Keratinocyte (primary cell): ENCODE data around the gene ING4.

ENCODE experiments used
- EZH2 ChIP-seq: IDR thresholded peaks from one replicate; pipeline ENCODE4 v1.6.1; 2012; ENCODE audit warnings: inconsistent platforms, mild to moderate bottlenecking, low read length, moderate library complexity
- TF ChIP-seq, protein P1 (sequence below), 3 experiments: IDR thresholded peaks in 1 of 3; conservative IDR thresholded peaks in 1 of 3; optimal IDR thresholded peaks in 1 of 3; 2 replicates in 2 of 3; 3 replicates in 1 of 3; pipeline versions ENCODE3 to v1.5.1; 2011; ENCODE audit warnings: low read length in 3 of 3, mild to moderate bottlenecking in 3 of 3, moderate library complexity in 2 of 3, control low read depth in 1 of 3, inconsistent platforms in 1 of 3; ENCODE audit not compliant: insufficient read depth in 2 of 3; ENCODE audit errors: extremely low read depth in 1 of 3

GRCh38 chr12:6635856-6636531 is 26.9 kb downstream of the ING4 start, which contains the start of gene LPAR5:
- no peak for TF ChIP-seq EZH2
- TF ChIP-seq, protein P1, sequence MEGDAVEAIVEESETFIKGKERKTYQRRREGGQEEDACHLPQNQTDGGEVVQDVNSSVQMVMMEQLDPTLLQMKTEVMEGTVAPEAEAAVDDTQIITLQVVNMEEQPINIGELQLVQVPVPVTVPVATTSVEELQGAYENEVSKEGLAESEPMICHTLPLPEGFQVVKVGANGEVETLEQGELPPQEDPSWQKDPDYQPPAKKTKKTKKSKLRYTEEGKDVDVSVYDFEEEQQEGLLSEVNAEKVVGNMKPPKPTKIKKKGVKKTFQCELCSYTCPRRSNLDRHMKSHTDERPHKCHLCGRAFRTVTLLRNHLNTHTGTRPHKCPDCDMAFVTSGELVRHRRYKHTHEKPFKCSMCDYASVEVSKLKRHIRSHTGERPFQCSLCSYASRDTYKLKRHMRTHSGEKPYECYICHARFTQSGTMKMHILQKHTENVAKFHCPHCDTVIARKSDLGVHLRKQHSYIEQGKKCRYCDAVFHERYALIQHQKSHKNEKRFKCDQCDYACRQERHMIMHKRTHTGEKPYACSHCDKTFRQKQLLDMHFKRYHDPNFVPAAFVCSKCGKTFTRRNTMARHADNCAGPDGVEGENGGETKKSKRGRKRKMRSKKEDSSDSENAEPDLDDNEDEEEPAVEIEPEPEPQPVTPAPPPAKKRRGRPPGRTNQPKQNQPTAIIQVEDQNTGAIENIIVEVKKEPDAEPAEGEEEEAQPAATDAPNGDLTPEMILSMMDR (optimal IDR thresholded peaks at IDR 0.05 in 1 of 3, IDR thresholded peaks at IDR 0.05 in 1 of 3, conservative IDR thresholded peaks at IDR 0.05 in 1 of 3; ENCODE audit: extremely low read depth in 1 of 3, insufficient read depth in 2 of 3, low read length in 3 of 3): no peak
